NCI-H2227 (cell line): ENCODE data around the gene NDUFA1.
"Not testable (repeated sequence)": the region's sequence is repeated elsewhere in the genome, so short reads cannot be mapped to it uniquely, and the experiment has no call there.

Source experiments
- DNase-seq: peaks from one replicate; lab custom pipeline; 2025; ENCODE audit not compliant: unreplicated experiment; lab: John Stamatoyannopoulos, UW

NDUFA1 gene

GRCh38 chrX:119871599-119872395 is at the start of gene NDUFA1, which contains the start of gene RNF113A:
TSS of gene NDUFA1 (plus strand) at chrX:119871832. CDS start at chrX:119871912, 80 bp downstream.
TSS of gene RNF113A (minus strand) at chrX:119871733. CDS start at chrX:119871613, 120 bp downstream.
- peak; percentile 96 for DNase-seq

- not testable (repeated sequence) for DNase-seq
Measured at GRCh38 chrX:119824221-119824620, 47.4 kb upstream of the NDUFA1 start.

GRCh38 chrX:119826399-119826959 is 45.2 kb upstream of the NDUFA1 start:
- DNase-seq, result no peak

- no peak for DNase-seq
Measured at GRCh38 chrX:119828446-119828845, 43.2 kb upstream of the NDUFA1 start.

GRCh38 chrX:119833905-119834304 is 37.7 kb upstream of the NDUFA1 start:
- DNase-seq, result no peak

- DNase-seq, result peak; percentile 100
Measured at GRCh38 chrX:119852382-119853353, 19.0 kb upstream of the NDUFA1 start, which contains the start of gene UPF3B. TSS of gene UPF3B (minus strand) at chrX:119852963. CDS start at chrX:119852928, 35 bp downstream.

- DNase-seq, result peak; percentile 38
Measured at GRCh38 chrX:119853444-119853843, 18.2 kb upstream of the NDUFA1 start.

GRCh38 chrX:119870626-119871131 is 953 bp upstream of the NDUFA1 start:
- peak; percentile 58 for DNase-seq

- no peak for DNase-seq
Measured at GRCh38 chrX:119871245-119871598, 410 bp upstream of the NDUFA1 start.

- DNase-seq, result no peak
Measured at GRCh38 chrX:119878740-119879139, 7.1 kb downstream of the NDUFA1 start.

GRCh38 chrX:119880076-119880475 is 8.4 kb downstream of the NDUFA1 start:
- no peak for DNase-seq

- DNase-seq, result peak; percentile 74
Measured at GRCh38 chrX:119880552-119881437, 9.2 kb downstream of the NDUFA1 start.

GRCh38 chrX:119885554-119886428 is 14.2 kb downstream of the NDUFA1 start:
- no peak for DNase-seq

GRCh38 chrX:119887721-119888425 is 16.2 kb downstream of the NDUFA1 start:
- DNase-seq, result peak; percentile 93

- not testable (repeated sequence) for DNase-seq
Measured at GRCh38 chrX:119890626-119891025, 19.0 kb downstream of the NDUFA1 start.

GRCh38 chrX:119891961-119892692 is 20.5 kb downstream of the NDUFA1 start:
- not testable (repeated sequence) for DNase-seq

- peak; percentile 89 for DNase-seq
Measured at GRCh38 chrX:119895843-119896326, 24.3 kb downstream of the NDUFA1 start, which contains the start of gene AKAP14. TSS of gene AKAP14 (plus strand) at chrX:119895893. CDS start at chrX:119903224, 7,331 bp downstream.
